Suppressor macrophage (primary cell): ENCODE data around the gene PIK3R2.
"Not testable (repeated sequence)": the region's sequence is repeated elsewhere in the genome, so short reads cannot be mapped to it uniquely, and the experiment has no call there.

Experiments used
- DNase-seq, 4 experiments: peaks; one replicate each; pipeline ENCODE4 v3.0.0-alpha.2; 2020 to 2022

The PIK3R2 gene

GRCh38 chr19:18203863-18204393 lies 51.0 kb downstream of the PIK3R2 start, which contains the start of gene RAB3A:
Gene RAB3A, minus strand, starts transcription at chr19:18204042. Its CDS starts 1,302 bp downstream, at chr19:18202740.
- DNase-seq: peak; percentile 100

- DNase-seq: peak in 3 of 4 experiments; percentile 38 to 54 (median 51)
These were observed 51.6 kb downstream of the PIK3R2 start for GRCh38 chr19:18204394-18205199.

GRCh38 chr19:18205200-18205892 lies 52.4 kb downstream of the PIK3R2 start:
- DNase-seq: peak; percentile 58 to 78 (median 66)

- no peak for DNase-seq
These were observed 53.1 kb downstream of the PIK3R2 start for GRCh38 chr19:18206018-18206417.

- DNase-seq: peak in 3 of 4 experiments; percentile 56 to 76 (median 66)
These were observed 55.4 kb downstream of the PIK3R2 start for GRCh38 chr19:18208098-18208951.

- DNase-seq: not testable (repeated sequence)
These were observed 56.9 kb downstream of the PIK3R2 start for GRCh38 chr19:18209912-18210311.

GRCh38 chr19:18211683-18212082 lies 58.7 kb downstream of the PIK3R2 start:
- no peak for DNase-seq

GRCh38 chr19:18214779-18215433 lies 61.9 kb downstream of the PIK3R2 start:
- peak in 1 of 4 experiments; percentile 31 for DNase-seq

- peak in 1 of 4 experiments; percentile 1 for DNase-seq
These were observed 63.8 kb downstream of the PIK3R2 start for GRCh38 chr19:18216789-18217188.

GRCh38 chr19:18218159-18218558 lies 65.2 kb downstream of the PIK3R2 start:
- no peak for DNase-seq

GRCh38 chr19:18218600-18218999 lies 65.6 kb downstream of the PIK3R2 start:
- no peak for DNase-seq
